IMR-90 (cell line): ENCODE measurements around the gene CHIT1. TPM values are rescaled to one million over a fixed set of nuclear protein-coding genes. Genes with fewer than 3 reads are reported as not detected.

Experiments
- ATAC-seq: fragments of 200-7000 bp; cut with Tn5 transposase; 2 replicates; pipeline ENCODE4 v1.9.1; 2020; ENCODE audit warnings: low read depth, mild to moderate bottlenecking, moderate library complexity
- BruUV-seq: library from RNA; stranded (reverse); fragments of 400-500 nt; replicated peaks from 2 replicates; lab custom pipeline; 2021; lab: Mats Ljungman, UMichigan
- CTCF ChIA-PET: fragments of 300-600 bp; formaldehyde crosslinking; extraction: SDS; loops from one replicate; lab custom pipeline; 2021; ENCODE audit warnings: antibody characterized with exemption; lab: Yijun Ruan, JAX
- POLR2A ChIA-PET: fragments of 300-600 bp; sonication (Branson Sonifier 250); formaldehyde crosslinking; loops from one replicate; lab custom pipeline; 2022; ENCODE audit warnings: antibody characterized with exemption; ENCODE audit not compliant: unreplicated experiment; lab: Charles Lee
- DNase-seq: peaks from one replicate; pipeline ENCODE4 v3.0.0; 2013
- H2AFZ ChIP-seq: replicated peaks from 2 replicates; pipeline ENCODE3; 2013; ENCODE audit warnings: low read length, mild to moderate bottlenecking; ENCODE audit not compliant: poor library complexity
- H2AK5ac ChIP-seq: 2 replicates; pipeline ENCODE4 v1.6.1; 2013; ENCODE audit warnings: low read depth, low read length, inconsistent platforms
- H2AK9ac ChIP-seq: replicated peaks from 2 replicates; pipeline ENCODE3; 2013; ENCODE audit warnings: mild to moderate bottlenecking, low read depth, low read length, moderate library complexity; ENCODE audit not compliant: poor library complexity
- H2BK120ac ChIP-seq: 2 replicates; pipeline ENCODE4 v1.6.1; 2013; ENCODE audit warnings: low read depth, low read length, inconsistent platforms
- H2BK15ac ChIP-seq: 3 replicates; pipeline ENCODE4 v1.6.1; 2013; ENCODE audit warnings: low read depth, low read length, inconsistent platforms
- H2BK20ac ChIP-seq: 2 replicates; pipeline ENCODE4 v1.6.1; 2013; ENCODE audit warnings: low read depth, mild to moderate bottlenecking, inconsistent platforms, low read length, moderate library complexity
- H2BK5ac ChIP-seq: 2 replicates; pipeline ENCODE4 v1.6.1; 2013; ENCODE audit warnings: mild to moderate bottlenecking, low read depth, low read length, inconsistent platforms; ENCODE audit not compliant: poor library complexity, severe bottlenecking
- H3K14ac ChIP-seq: replicated peaks from 2 replicates; pipeline ENCODE4 v1.6.1; 2013; ENCODE audit warnings: low read depth, low read length, inconsistent platforms
- H3K18ac ChIP-seq: 2 replicates; pipeline ENCODE4 v1.6.1; 2013; ENCODE audit warnings: low read depth, low read length, control low read depth
- H3K23ac ChIP-seq: 2 replicates; pipeline ENCODE4 v1.6.1; 2013; ENCODE audit warnings: low read depth, low read length, inconsistent platforms
- H3K27ac ChIP-seq: 2 replicates; pipeline ENCODE4 v1.5.1; 2013; ENCODE audit warnings: mild to moderate bottlenecking, control low read depth, low read length; ENCODE audit not compliant: insufficient read depth
- H3K27me3 ChIP-seq: 2 replicates; pipeline ENCODE4 v1.6.1; 2013; ENCODE audit warnings: low read length; ENCODE audit not compliant: control insufficient read depth, insufficient read depth
- H3K36me3 ChIP-seq: 2 replicates; pipeline ENCODE4 v1.6.1; 2013; ENCODE audit warnings: low read length, mixed read lengths; ENCODE audit not compliant: control insufficient read depth, insufficient read depth
- H3K4ac ChIP-seq: 2 replicates; pipeline ENCODE4 v1.6.1; 2013; ENCODE audit warnings: low read depth, low read length, inconsistent platforms
- H3K4me1 ChIP-seq: 2 replicates; pipeline ENCODE4 v1.6.1; 2013; ENCODE audit warnings: low read length, mixed read lengths; ENCODE audit not compliant: control insufficient read depth, insufficient read depth
- H3K4me2 ChIP-seq: 2 replicates; pipeline ENCODE4 v1.6.1; 2013; ENCODE audit warnings: low read depth, mild to moderate bottlenecking, control low read depth, low read length, moderate library complexity
- H3K4me3 ChIP-seq: 2 replicates; pipeline ENCODE4 v1.5.1; 2013; ENCODE audit warnings: low read depth, mild to moderate bottlenecking, control low read depth, low read length, moderate library complexity; ENCODE audit not compliant: insufficient read depth
- H3K56ac ChIP-seq: 2 replicates; pipeline ENCODE4 v1.6.1; 2013; ENCODE audit warnings: low read length, inconsistent platforms; ENCODE audit not compliant: insufficient read depth; ENCODE audit errors: extremely low read depth
- H3K79me1 ChIP-seq, 2 experiments: 2 replicates each; pipeline ENCODE4 v1.6.1; 2013; ENCODE audit warnings: low read length in 2 of 2, inconsistent platforms in 1 of 2, low read depth in 1 of 2
- H3K9ac ChIP-seq: 2 replicates; pipeline ENCODE4 v1.6.1; 2013; ENCODE audit warnings: low read depth, low read length, control low read depth
- H3K9me1 ChIP-seq: 2 replicates; pipeline ENCODE4 v1.6.1; 2013; ENCODE audit warnings: low read length, inconsistent platforms; ENCODE audit not compliant: insufficient read depth
- H3K9me3 ChIP-seq: 2 replicates; pipeline ENCODE4 v1.6.1; 2013; ENCODE audit warnings: low read length; ENCODE audit not compliant: control insufficient read depth, insufficient read depth
- H4K20me1 ChIP-seq: 2 replicates; pipeline ENCODE4 v1.6.1; 2013; ENCODE audit warnings: low read length, inconsistent platforms; ENCODE audit not compliant: insufficient read depth
- H4K5ac ChIP-seq: 2 replicates; pipeline ENCODE4 v1.6.1; 2013; ENCODE audit warnings: mild to moderate bottlenecking, low read depth, low read length, control low read depth
- H4K8ac ChIP-seq, 2 experiments: 2 replicates each; pipeline ENCODE4 v1.6.1; 2013; ENCODE audit warnings: low read depth in 2 of 2, low read length in 2 of 2, control low read depth in 1 of 2, inconsistent platforms in 1 of 2
- H4K91ac ChIP-seq: 2 replicates; pipeline ENCODE4 v1.6.1; 2013; ENCODE audit warnings: low read depth, low read length, inconsistent platforms; ENCODE audit not compliant: insufficient read depth
- BHLHE40 ChIP-seq: fragments of 150-350 bp; IDR thresholded peaks from 2 replicates; pipeline ENCODE4 v1.6.1; 2016; ENCODE audit warnings: mild to moderate bottlenecking, low read depth, low read length
- RAD21 ChIP-seq: IDR thresholded peaks from 2 replicates; pipeline ENCODE4 v1.6.1; 2012; ENCODE audit warnings: low read length, improper control_type of control experiment
- SMC3 ChIP-seq: fragments of 150-350 bp; IDR thresholded peaks from 2 replicates; pipeline ENCODE4 v1.6.1; 2016; ENCODE audit warnings: low read depth, mild to moderate bottlenecking, antibody characterized with exemption, low read length, moderate library complexity
- WGBS, 2 experiments: methylation state at CpG; one replicate each; pipeline versions ENCODE4 v1.1.5 to v1.1.7; 2013; ENCODE audit warnings: missing lambda C conversion rate in 2 of 2; ENCODE audit not compliant: insufficient read length in 1 of 2; ENCODE audit errors: extremely low coverage in 2 of 2; 5-methylcytosine and 5-hydroxymethylcytosine counted together
- dilution Hi-C: fragments of 300-500 bp; cut with HindIII; formaldehyde crosslinking; loops from one replicate; pipeline ENCODE4 v1.14.3; 2018; ENCODE audit warnings: low sequenced_read_pairs; ENCODE audit not compliant: unreplicated experiment
- in situ Hi-C: fragments of 300-500 bp; cut with MboI; formaldehyde crosslinking; loops from 3 replicates; pipeline ENCODE4 v1.14.3; 2019; ENCODE audit warnings: low sequenced_read_pairs, inconsistent platforms, mixed read lengths
- intact Hi-C: fragments of 100-400 bp; cut with micrococcal nuclease; formaldehyde crosslinking; loops from 2 replicates; pipeline ENCODE4 v1.10.0; 2022
- polyA plus RNA-seq, 3 experiments: library from polyadenylated mRNA; depleted of rRNA; stranded (reverse); fragments of >200 nt; gene quantifications; 2 replicates each; pipeline ENCODE4 v1.2.3, GENCODE V29; 2012; ENCODE audit warnings: low replicate concordance in 1 of 3
- total RNA-seq: library from RNA; depleted of rRNA; stranded (reverse); fragments of >200 nt; gene quantifications from 2 replicates; pipeline ENCODE4 v1.2.3, GENCODE V29; 2012
- TF ChIP-seq, protein P1 (sequence below): conservative IDR thresholded peaks from 2 replicates; pipeline ENCODE4 v1.5.1; 2012; ENCODE audit warnings: mild to moderate bottlenecking, low read depth, low read length, improper control_type of control experiment

The CHIT1 gene
- total and polyA plus RNA-seq, 2 of the 4 experiments (the other 2 are of a cell fraction) = not detected

DNA sequence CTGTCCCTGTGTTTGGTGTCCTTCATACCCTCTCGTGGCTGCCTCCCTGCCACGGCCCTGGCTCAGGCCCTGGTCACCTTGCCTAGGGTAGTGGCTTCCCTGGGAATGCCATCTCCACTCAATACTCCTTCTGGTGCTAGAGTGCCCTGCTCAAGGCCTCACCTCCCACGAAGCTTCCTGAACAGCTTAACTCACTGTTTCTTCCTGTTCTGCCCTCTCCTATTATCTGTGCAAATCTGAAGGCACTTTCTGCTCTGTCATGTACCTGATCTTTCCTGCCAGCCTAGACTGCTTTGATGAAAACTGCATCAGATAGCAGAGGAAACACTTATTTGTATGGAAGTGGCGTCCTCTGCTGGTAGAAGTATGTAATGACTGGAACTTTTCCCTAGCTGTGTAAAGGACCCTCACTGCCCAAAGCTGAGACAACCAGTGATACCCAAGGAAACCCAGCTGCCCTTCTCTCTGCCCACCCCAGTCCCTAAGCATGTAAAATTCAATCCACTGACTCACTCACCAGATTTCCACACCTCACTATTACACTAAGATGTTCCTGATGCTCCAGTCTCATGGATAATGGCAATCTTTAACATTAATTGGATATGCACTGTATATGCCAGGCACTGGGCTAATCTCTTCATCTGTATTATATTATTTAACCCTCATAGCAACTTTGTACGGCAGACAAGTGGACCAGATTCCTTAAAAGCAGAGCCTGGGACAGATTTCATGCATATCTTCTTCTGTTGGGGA is 39.6 kb upstream of the CHIT1 start:
- Histone ChIP-seq H3K9me1 (no peaks in the 10 kb centered on the region), H3K18ac (no peak overlapping the region), H4K20me1 (no peaks in the 10 kb centered on the region), H3K4ac (no peak overlapping the region), H2BK20ac (no peak overlapping the region), H3K4me3 (no peak overlapping the region), H3K4me2 (no peak overlapping the region), H2BK15ac (no peak overlapping the region), H2AK9ac (peak overlapping the region; percentile 39), H3K56ac (no peak overlapping the region), H3K4me1 (0 out of 2 replicates have a peak, but pooled peaks cover 3% of the 10 kb centered on the region), H4K5ac (no peak overlapping the region), H3K14ac (no peak overlapping the region), H3K79me1 (no peaks in the 10 kb centered on the region), H3K23ac (no peak overlapping the region), H4K91ac (no peak overlapping the region), H2AK5ac (peak overlapping the region; percentile 63; the same call in 1 of the 2 replicates), H3K27ac (no peak overlapping the region), H3K36me3 (no peaks in the 10 kb centered on the region), H3K9me3 (no peaks in the 10 kb centered on the region), H4K8ac (peak overlapping the region in 1 of 2 experiments; percentile 45; a peak in 1 of 4 replicates), H2BK120ac (no peak overlapping the region), H3K9ac (no peak overlapping the region), H3K27me3 (peaks cover 3% of the 10 kb centered on the region), H2AFZ (peak overlapping the region; percentile 58), H2BK5ac (no peak overlapping the region)
- 0% methylated on average over 2 of the region's 5 CpGs; no CpG with 5 or more reads in 1 of the 2 experiments for WGBS, 2 experiments
- TF ChIP-seq SMC3 (peak; percentile 69), RAD21 (peak; percentile 82), BHLHE40 (no peak)
- TF ChIP-seq, protein P1, sequence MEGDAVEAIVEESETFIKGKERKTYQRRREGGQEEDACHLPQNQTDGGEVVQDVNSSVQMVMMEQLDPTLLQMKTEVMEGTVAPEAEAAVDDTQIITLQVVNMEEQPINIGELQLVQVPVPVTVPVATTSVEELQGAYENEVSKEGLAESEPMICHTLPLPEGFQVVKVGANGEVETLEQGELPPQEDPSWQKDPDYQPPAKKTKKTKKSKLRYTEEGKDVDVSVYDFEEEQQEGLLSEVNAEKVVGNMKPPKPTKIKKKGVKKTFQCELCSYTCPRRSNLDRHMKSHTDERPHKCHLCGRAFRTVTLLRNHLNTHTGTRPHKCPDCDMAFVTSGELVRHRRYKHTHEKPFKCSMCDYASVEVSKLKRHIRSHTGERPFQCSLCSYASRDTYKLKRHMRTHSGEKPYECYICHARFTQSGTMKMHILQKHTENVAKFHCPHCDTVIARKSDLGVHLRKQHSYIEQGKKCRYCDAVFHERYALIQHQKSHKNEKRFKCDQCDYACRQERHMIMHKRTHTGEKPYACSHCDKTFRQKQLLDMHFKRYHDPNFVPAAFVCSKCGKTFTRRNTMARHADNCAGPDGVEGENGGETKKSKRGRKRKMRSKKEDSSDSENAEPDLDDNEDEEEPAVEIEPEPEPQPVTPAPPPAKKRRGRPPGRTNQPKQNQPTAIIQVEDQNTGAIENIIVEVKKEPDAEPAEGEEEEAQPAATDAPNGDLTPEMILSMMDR = peak; percentile 93
- CTCF ChIA-PET = interaction anchor here (0.6 to 2.7 kb wide), 13 partner anchors 10 to 245 kb away, joined by 3 to 7 read pairs (median 4); partner anchors contain the start of gene FMOD
- dilution Hi-C loops (no loop called here), in situ Hi-C loops (no loop called here), intact Hi-C loops (loop anchor here (1.0 to 5.0 kb wide), 2 partner anchors 152 to 230 kb away; no protein-coding TSS in a partner anchor)
- POLR2A ChIA-PET = no interaction called here
- no TSS peak for BruUV-seq
- peak; percentile 61 for ATAC-seq
- DNase-seq = peak; percentile 77
